SK-N-MC (cell line): ENCODE data around the gene CARD14.

Source experiments
- EZH2 ChIP-seq: fragments of 200-600 bp; sonication (generic); IDR thresholded peaks from one replicate; pipeline ENCODE4 v1.6.1; 2017; ENCODE audit warnings: antibody characterized with exemption
- FOXP2 ChIP-seq: optimal IDR thresholded peaks from 2 replicates; pipeline ENCODE3; 2011; ENCODE audit warnings: mild to moderate bottlenecking, moderate library complexity; ENCODE audit not compliant: insufficient read depth; ENCODE audit errors: extremely low read length, control extremely low read depth
- POLR2AphosphoS5 ChIP-seq: IDR thresholded peaks from 2 replicates; pipeline ENCODE4 v1.6.1; 2012; ENCODE audit warnings: mild to moderate bottlenecking, low read depth, low read length, borderline replicate concordance

- TF ChIP-seq POLR2AphosphoS5: no peak
- TF ChIP-seq EZH2: no peak
- no peak for TF ChIP-seq FOXP2
These were observed 26.1 kb downstream of the CARD14 start for GRCh38 chr17:80195671-80196529.
